ENCODE measurements around the gene RAB17.

The RAB17 gene

GRCh38 chr2:237590272-237591140, at the start of gene RAB17:
TSS of gene RAB17 (minus strand) at chr2:237590734. CDS start at chr2:237586154, 4,580 bp downstream.
- DNase-seq: peak; percentile 17

- DNase-seq: no peak
These were observed 49.3 kb upstream of the RAB17 start for GRCh38 chr2:237639836-237640220.

- peak; percentile 89 for DNase-seq
These were observed 48.7 kb upstream of the RAB17 start for GRCh38 chr2:237639052-237639835.

GRCh38 chr2:237638176-237638575, 47.6 kb upstream of the RAB17 start:
- DNase-seq: peak; percentile 47

GRCh38 chr2:237637429-237638135, 47.0 kb upstream of the RAB17 start:
- no peak for DNase-seq

GRCh38 chr2:237636578-237636977, 46.0 kb upstream of the RAB17 start:
- no peak for DNase-seq

- no peak for DNase-seq
These were observed 42.6 kb upstream of the RAB17 start for GRCh38 chr2:237633061-237633561.

GRCh38 chr2:237631801-237632585, 41.5 kb upstream of the RAB17 start:
- DNase-seq: no peak

- no peak for DNase-seq
These were observed 40.7 kb upstream of the RAB17 start for GRCh38 chr2:237631007-237631785.

GRCh38 chr2:237630216-237631000, 39.9 kb upstream of the RAB17 start:
- DNase-seq: no peak

- no peak for DNase-seq
These were observed 39.2 kb upstream of the RAB17 start for GRCh38 chr2:237629739-237630138.

- DNase-seq: no peak
These were observed 38.6 kb upstream of the RAB17 start for GRCh38 chr2:237629188-237629534.

- no peak for DNase-seq
These were observed 38.0 kb upstream of the RAB17 start for GRCh38 chr2:237628247-237629187.

- DNase-seq: no peak
These were observed 37.1 kb upstream of the RAB17 start, which contains the start of gene LRRFIP1 for GRCh38 chr2:237627441-237628246. TSS of gene LRRFIP1 (plus strand) at chr2:237627587. CDS start at chr2:237627645, 58 bp downstream.

GRCh38 chr2:237626813-237627440, 36.4 kb upstream of the RAB17 start:
- DNase-seq: no peak

GRCh38 chr2:237625777-237626176, 35.2 kb upstream of the RAB17 start:
- DNase-seq: no peak

GRCh38 chr2:237625216-237625705, 34.7 kb upstream of the RAB17 start:
- no peak for DNase-seq

GRCh38 chr2:237624565-237624964, 34.0 kb upstream of the RAB17 start:
- DNase-seq: no peak

Data from DMS79 (cell line).